GM12872 (cell line): ENCODE results near the gene MAST1.

ENCODE experiments used
- CTCF ChIP-seq: IDR thresholded peaks from 3 replicates; pipeline ENCODE4 v1.5.1; 2011; ENCODE audit warnings: low read depth, mild to moderate bottlenecking, low read length, moderate library complexity; ENCODE audit not compliant: insufficient read depth

Gene MAST1

GRCh38 chr19:12804051-12804450, 34.3 kb upstream of the MAST1 start:
- TF ChIP-seq CTCF = no peak

- TF ChIP-seq CTCF = no peak
Observed at GRCh38 chr19:12806242-12807081, 31.9 kb upstream of the MAST1 start, which contains the start of gene RNASEH2A. Gene RNASEH2A, plus strand, starts transcription at chr19:12806584. Its CDS starts 90 bp downstream, at chr19:12806674.

- no peak for TF ChIP-seq CTCF
Observed at GRCh38 chr19:12815088-12815487, 23.2 kb upstream of the MAST1 start.

GRCh38 chr19:12821761-12822160, 16.6 kb upstream of the MAST1 start:
- TF ChIP-seq CTCF = no peak

- TF ChIP-seq CTCF = peak; percentile 54
Observed at GRCh38 chr19:12825254-12826131, 12.8 kb upstream of the MAST1 start.

- TF ChIP-seq CTCF = no peak
Observed at GRCh38 chr19:12828494-12828893, 9.8 kb upstream of the MAST1 start.

- no peak for TF ChIP-seq CTCF
Observed at GRCh38 chr19:12833418-12833737, 4.9 kb upstream of the MAST1 start.
